GM04503 (cell line): ENCODE data around the gene GBP1.

ENCODE experiments used
- DNase-seq: peaks from one replicate; pipeline ENCODE4 v3.0.0-alpha.2; 2012; ENCODE audit warnings: low read depth

The GBP1 gene

DNA sequence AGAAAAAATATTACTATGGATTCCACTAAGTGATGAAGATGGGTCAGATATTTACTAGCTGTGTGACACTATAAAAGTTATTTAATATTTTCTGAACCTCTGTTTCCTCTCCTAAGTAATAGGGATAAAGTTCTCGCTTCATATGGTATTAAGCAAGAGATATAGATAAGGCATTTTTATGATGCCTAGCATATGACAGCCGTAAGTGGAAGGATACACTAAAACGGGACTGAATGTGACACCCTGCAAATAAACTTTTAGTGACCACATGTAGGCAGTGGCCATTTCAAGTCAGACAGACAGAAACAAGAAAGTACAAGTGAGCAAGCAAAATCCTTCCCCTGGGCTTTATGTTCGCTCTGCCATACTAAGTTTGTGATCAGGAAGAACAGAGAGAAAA is 56.5 kb downstream of the GBP1 start:
- no peak for DNase-seq

GRCh38 chr1:89005286-89006151 is 59.5 kb downstream of the GBP1 start:
- DNase-seq, result no peak
